ENCODE results near the gene DRAXIN. TPM values are rescaled to one million over a fixed set of nuclear protein-coding genes. Genes with fewer than 3 reads are reported as not detected.

Gene DRAXIN
- polyA plus RNA-seq, 1 donor (not counting 4 experiments of a cell fraction or from before 2014, with no cell fraction given) = not detected

GRCh38 chr1:11661103-11661502, 30.4 kb upstream of the DRAXIN start:
- H3K27me3 ChIP-seq (ENCODE audit: control insufficient read depth, extremely low read depth, insufficient read depth, low read length) = no peaks in the 10 kb centered on the region
- H3K9me3 ChIP-seq (ENCODE audit: control insufficient read depth, low read depth, low read length) = no peaks in the 10 kb centered on the region
- DNase-seq (ENCODE audit: low read depth, low spot score) (no peak), FAIRE-seq (no peak)
- dilution Hi-C loops (cut with MboI; ENCODE audit: extremely low pct_ligation_motif_present, low sequenced_read_pairs) = no loop called here
- no peaks in the 10 kb centered on the region for H3K4me1 ChIP-seq (ENCODE audit: control insufficient read depth, extremely low read depth, insufficient read depth, low read length)
- TF ChIP-seq CTCF (optimal IDR thresholded peaks at IDR 0.05 in 1 of 3, IDR thresholded peaks at IDR 0.05 in 1 of 3, conservative IDR thresholded peaks at IDR 0.05 in 1 of 3; ENCODE audit: extremely low read depth in 1 of 3, insufficient read depth in 2 of 3, low read length in 3 of 3) (no peak), EZH2 (IDR thresholded peaks at IDR 0.05; ENCODE audit: low read length) (no peak)
- no peaks in the 10 kb centered on the region for H4K20me1 ChIP-seq (ENCODE audit: control insufficient read depth, extremely low read depth, insufficient read depth, low read length)
- H3K79me2 ChIP-seq (ENCODE audit: control insufficient read depth, insufficient read depth, low read length) = no peaks in the 10 kb centered on the region
- H3K9me1 ChIP-seq (ENCODE audit: control insufficient read depth, extremely low read depth, insufficient read depth, low read length) = no peaks in the 10 kb centered on the region
- H3K27ac ChIP-seq (ENCODE audit: control insufficient read depth, insufficient read depth, low read length) = no peak overlapping the region
- H2AFZ ChIP-seq (ENCODE audit: control insufficient read depth, low read length) = no peak overlapping the region
- no peak overlapping the region for H3K4me2 ChIP-seq (ENCODE audit: control insufficient read depth, extremely low read depth, insufficient read depth, low read depth, low read length)
- no peak overlapping the region for H3K4me3 ChIP-seq (ENCODE audit: control insufficient read depth in 2 of 3, extremely low read depth in 1 of 3, insufficient read depth in 2 of 3, low read depth in 1 of 3, low read length in 3 of 3)
- peaks cover 3 to 20% of the 10 kb centered on the region in 2 experiments for H3K36me3 ChIP-seq (ENCODE audit: control insufficient read depth in 2 of 2, extremely low read depth in 1 of 2, insufficient read depth in 2 of 2, low read length in 2 of 2)
- no peak overlapping the region for H3K9ac ChIP-seq (ENCODE audit: control insufficient read depth, extremely low read depth, insufficient read depth, low read length)

DNA sequence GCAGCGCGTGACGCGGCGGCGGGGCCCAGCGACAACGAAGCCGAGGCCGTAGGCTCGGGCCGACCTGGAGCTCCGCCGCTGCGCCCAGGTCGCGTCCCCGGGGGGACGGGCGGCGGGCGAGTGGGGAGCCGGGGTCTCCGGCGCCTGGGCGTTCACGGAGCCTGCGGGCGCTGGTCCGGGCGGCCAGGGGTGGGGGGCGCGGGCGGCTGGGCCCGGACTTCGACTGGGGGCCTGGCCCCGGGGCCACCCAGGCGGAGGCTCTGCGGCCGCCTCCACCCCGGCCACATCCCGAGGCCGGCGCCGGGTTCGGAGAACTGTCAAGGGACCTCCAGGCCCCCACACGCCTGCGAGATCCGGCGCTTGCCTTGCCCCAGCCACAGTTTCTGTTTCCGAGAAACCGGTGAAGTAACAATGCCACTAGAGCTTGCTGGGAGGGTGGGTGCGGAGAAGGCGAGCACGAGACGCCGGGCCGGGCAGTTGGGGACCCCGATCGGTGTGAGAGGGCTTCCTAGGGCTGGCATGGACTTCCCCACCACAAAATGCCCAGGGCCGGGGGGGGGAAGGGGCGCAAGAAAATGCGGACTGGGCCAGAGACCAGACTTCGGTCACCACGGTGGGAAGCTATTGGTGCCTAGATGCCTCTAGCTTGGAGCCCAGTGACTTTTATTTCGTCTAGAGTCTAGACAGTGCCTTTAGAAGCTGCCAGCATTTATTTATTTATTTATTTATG, 27.0 kb upstream of the DRAXIN start:
- H4K20me1 ChIP-seq (ENCODE audit: control insufficient read depth, extremely low read depth, insufficient read depth, low read length) = no peaks in the 10 kb centered on the region
- peaks cover 0 to 11% of the 10 kb centered on the region in 2 experiments for H3K36me3 ChIP-seq (ENCODE audit: control insufficient read depth in 2 of 2, extremely low read depth in 1 of 2, insufficient read depth in 2 of 2, low read length in 2 of 2)
- no peak for FAIRE-seq
- no peak for DNase-seq (ENCODE audit: low read depth, low spot score)
- H2AFZ ChIP-seq (ENCODE audit: control insufficient read depth, low read length) = peak overlapping the region; percentile 70
- TF ChIP-seq CTCF (optimal IDR thresholded peaks at IDR 0.05 in 1 of 3, IDR thresholded peaks at IDR 0.05 in 1 of 3, conservative IDR thresholded peaks at IDR 0.05 in 1 of 3; ENCODE audit: extremely low read depth in 1 of 3, insufficient read depth in 2 of 3, low read length in 3 of 3) (no peak), EZH2 (IDR thresholded peaks at IDR 0.05; ENCODE audit: low read length) (no peak)
- H3K4me3 ChIP-seq (ENCODE audit: control insufficient read depth in 2 of 3, extremely low read depth in 1 of 3, insufficient read depth in 2 of 3, low read depth in 1 of 3, low read length in 3 of 3) = peak overlapping the region; percentile 45 to 66 (median 64)
- H3K4me1 ChIP-seq (ENCODE audit: control insufficient read depth, extremely low read depth, insufficient read depth, low read length) = no peaks in the 10 kb centered on the region
- H3K9me3 ChIP-seq (ENCODE audit: control insufficient read depth, low read depth, low read length) = no peaks in the 10 kb centered on the region
- H3K9ac ChIP-seq (ENCODE audit: control insufficient read depth, extremely low read depth, insufficient read depth, low read length) = peak overlapping the region; percentile 54
- H3K79me2 ChIP-seq (ENCODE audit: control insufficient read depth, insufficient read depth, low read length) = no peaks in the 10 kb centered on the region
- H3K9me1 ChIP-seq (ENCODE audit: control insufficient read depth, extremely low read depth, insufficient read depth, low read length) = no peaks in the 10 kb centered on the region
- no peak overlapping the region for H3K27ac ChIP-seq (ENCODE audit: control insufficient read depth, insufficient read depth, low read length)
- dilution Hi-C loops (cut with MboI; ENCODE audit: extremely low pct_ligation_motif_present, low sequenced_read_pairs) = no loop called here
- no peaks in the 10 kb centered on the region for H3K27me3 ChIP-seq (ENCODE audit: control insufficient read depth, extremely low read depth, insufficient read depth, low read length)
- H3K4me2 ChIP-seq (ENCODE audit: control insufficient read depth, extremely low read depth, insufficient read depth, low read depth, low read length) = peak overlapping the region; percentile 74
